ENCODE measurements around the gene CDADC1. TPM values are rescaled to one million over a fixed set of nuclear protein-coding genes. Genes with fewer than 3 reads are reported as not detected.

Gene CDADC1
- polyA plus RNA-seq, 1 of the 3 experiments (the other 2 are of a cell fraction) = 3.5 TPM

DNA sequence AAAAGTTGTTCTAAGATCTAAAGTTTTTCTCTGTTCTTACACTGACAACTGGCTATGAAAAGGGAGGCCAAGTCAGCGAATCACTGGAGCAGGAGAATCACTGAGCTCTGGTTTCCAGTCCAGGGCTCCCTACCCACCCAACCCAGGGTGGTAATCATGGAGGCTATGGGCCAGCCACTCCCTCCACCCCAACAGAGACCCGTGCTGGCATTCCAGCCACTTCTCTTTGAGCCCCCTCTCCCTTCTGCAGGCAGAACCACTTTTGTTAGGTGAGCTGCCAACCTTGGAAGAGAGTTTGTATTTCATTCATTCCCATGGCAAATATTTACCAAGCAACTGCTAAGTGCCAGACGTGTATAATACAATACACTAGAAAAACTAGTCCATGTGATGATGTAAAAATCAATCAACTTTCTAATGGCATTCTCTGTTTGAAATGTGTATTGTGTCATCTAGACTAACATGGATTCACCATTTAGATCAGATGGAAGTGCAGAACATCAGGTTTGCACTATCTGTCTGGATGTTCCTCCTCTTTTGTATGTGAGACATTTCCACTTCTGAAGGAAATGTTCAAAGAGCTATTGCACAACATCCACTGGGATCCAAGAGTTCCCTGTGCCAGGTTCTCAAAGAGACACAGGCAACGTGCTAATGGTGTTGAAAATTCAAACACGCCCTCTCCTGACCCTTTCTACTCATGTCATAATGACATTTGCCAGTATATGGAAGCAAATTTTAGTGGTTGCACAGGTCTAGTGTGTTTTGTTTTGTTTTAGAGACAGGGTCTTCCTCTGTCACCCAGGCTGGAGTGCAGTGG lies 22.3 kb upstream of the CDADC1 start:
- H3K4me2 ChIP-seq = no peak overlapping the region
- DNase-seq = no peak
- H4K20me1 ChIP-seq (ENCODE audit: insufficient read depth) = no peaks in the 10 kb centered on the region
- no peak overlapping the region for H3K27ac ChIP-seq (ENCODE audit: low read depth in 2 of 2, low read length in 1 of 2)
- no peaks in the 10 kb centered on the region for H3F3A ChIP-seq (replicated peaks; ENCODE audit: insufficient read depth)
- TF ChIP-seq, protein P1, sequence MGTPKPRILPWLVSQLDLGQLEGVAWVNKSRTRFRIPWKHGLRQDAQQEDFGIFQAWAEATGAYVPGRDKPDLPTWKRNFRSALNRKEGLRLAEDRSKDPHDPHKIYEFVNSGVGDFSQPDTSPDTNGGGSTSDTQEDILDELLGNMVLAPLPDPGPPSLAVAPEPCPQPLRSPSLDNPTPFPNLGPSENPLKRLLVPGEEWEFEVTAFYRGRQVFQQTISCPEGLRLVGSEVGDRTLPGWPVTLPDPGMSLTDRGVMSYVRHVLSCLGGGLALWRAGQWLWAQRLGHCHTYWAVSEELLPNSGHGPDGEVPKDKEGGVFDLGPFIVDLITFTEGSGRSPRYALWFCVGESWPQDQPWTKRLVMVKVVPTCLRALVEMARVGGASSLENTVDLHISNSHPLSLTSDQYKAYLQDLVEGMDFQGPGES (IDR thresholded peaks at IDR 0.05; ENCODE audit: low read depth, low read length) = no peak
- TF ChIP-seq CHD2 (IDR thresholded peaks at IDR 0.05; ENCODE audit: low read length, partially characterized antibody) (no peak), TEAD4 (IDR thresholded peaks at IDR 0.05; ENCODE audit: borderline replicate concordance, insufficient read depth) (no peak), SIN3A (IDR thresholded peaks at IDR 0.05; ENCODE audit: borderline replicate concordance, low read depth, low read length) (no peak)
- peaks cover 33% of the 10 kb centered on the region for H3K27me3 ChIP-seq (ENCODE audit: insufficient read depth)
- H3K36me3 ChIP-seq (replicated peaks in 1 of 2; ENCODE audit: control insufficient read depth in 1 of 2, insufficient read depth in 2 of 2, low read length in 1 of 2) = no peaks in the 10 kb centered on the region
- POLR2A ChIA-PET = no interaction called here
- no peak overlapping the region for H3K9ac ChIP-seq
- H3K4me3 ChIP-seq (ENCODE audit: low read depth in 2 of 2, low read length in 1 of 2) = no peak overlapping the region
- H3K9me2 ChIP-seq = no peaks in the 10 kb centered on the region
- H2AFZ ChIP-seq (ENCODE audit: low read depth) = no peak overlapping the region
- H3K4me1 ChIP-seq (ENCODE audit: control insufficient read depth in 1 of 2, insufficient read depth in 2 of 2, low read depth in 1 of 2, low read length in 1 of 2) = peaks cover 0 to 1% of the 10 kb centered on the region in 2 experiments; a peak in 1 of 4 replicates
- CTCF ChIA-PET = interaction anchor here (0.7 to 1.4 kb wide), 2 partner anchors 23 to 56 kb away, joined by 3 to 4 read pairs; partner anchors contain the start of gene CDADC1
- no peaks in the 10 kb centered on the region for H3K9me3 ChIP-seq
- 64% methylated on average over 4 of the region's 5 CpGs for WGBS (ENCODE audit: low lambda C conversion rate)
- H3K79me2 ChIP-seq (ENCODE audit: insufficient read depth) = no peaks in the 10 kb centered on the region

DNA sequence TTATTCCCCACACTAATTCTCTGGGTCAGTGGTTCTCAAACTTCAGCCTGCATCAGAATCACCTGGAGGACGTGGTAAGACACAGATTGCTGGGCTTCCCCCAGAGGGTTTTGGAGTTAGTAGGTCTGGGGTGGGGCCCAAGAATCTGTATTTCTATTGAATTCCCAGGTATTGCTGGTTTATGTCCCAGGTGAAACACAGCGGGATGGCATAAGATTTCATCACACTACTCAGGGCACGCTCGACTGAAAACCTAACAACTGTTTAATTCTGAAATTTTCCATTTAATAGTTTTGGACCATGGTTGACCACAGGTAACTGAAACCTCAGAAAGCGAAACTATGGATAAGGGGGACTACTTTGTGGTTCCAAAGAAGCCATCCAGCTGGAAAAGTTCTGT lies 21.1 kb upstream of the CDADC1 start:
- 68% methylated on average over 5 of the region's 5 CpGs for WGBS (ENCODE audit: low lambda C conversion rate)
- no peaks in the 10 kb centered on the region for H3K4me1 ChIP-seq (ENCODE audit: control insufficient read depth in 1 of 2, insufficient read depth in 2 of 2, low read depth in 1 of 2, low read length in 1 of 2)
- H3K79me2 ChIP-seq (ENCODE audit: insufficient read depth) = no peaks in the 10 kb centered on the region
- H3K27me3 ChIP-seq (ENCODE audit: insufficient read depth) = peaks cover 21% of the 10 kb centered on the region
- no peak overlapping the region for H3K4me3 ChIP-seq (ENCODE audit: low read depth in 2 of 2, low read length in 1 of 2)
- H2AFZ ChIP-seq (ENCODE audit: low read depth) = no peak overlapping the region
- H3F3A ChIP-seq (replicated peaks; ENCODE audit: insufficient read depth) = no peaks in the 10 kb centered on the region
- POLR2A ChIA-PET = no interaction called here
- no peaks in the 10 kb centered on the region for H4K20me1 ChIP-seq (ENCODE audit: insufficient read depth)
- H3K9me3 ChIP-seq = no peaks in the 10 kb centered on the region
- no peaks in the 10 kb centered on the region for H3K9me2 ChIP-seq
- H3K9ac ChIP-seq = no peak overlapping the region
- H3K36me3 ChIP-seq (replicated peaks in 1 of 2; ENCODE audit: control insufficient read depth in 1 of 2, insufficient read depth in 2 of 2, low read length in 1 of 2) = no peaks in the 10 kb centered on the region
- no peak overlapping the region for H3K4me2 ChIP-seq
- H3K27ac ChIP-seq (ENCODE audit: low read depth in 2 of 2, low read length in 1 of 2) = no peak overlapping the region
- CTCF ChIA-PET = interaction anchor here (0.9 kb wide), 1 partner anchor 54 kb away, joined by 3 read pairs; no protein-coding TSS in a partner anchor
- DNase-seq = no peak
- TF ChIP-seq, protein P2, sequence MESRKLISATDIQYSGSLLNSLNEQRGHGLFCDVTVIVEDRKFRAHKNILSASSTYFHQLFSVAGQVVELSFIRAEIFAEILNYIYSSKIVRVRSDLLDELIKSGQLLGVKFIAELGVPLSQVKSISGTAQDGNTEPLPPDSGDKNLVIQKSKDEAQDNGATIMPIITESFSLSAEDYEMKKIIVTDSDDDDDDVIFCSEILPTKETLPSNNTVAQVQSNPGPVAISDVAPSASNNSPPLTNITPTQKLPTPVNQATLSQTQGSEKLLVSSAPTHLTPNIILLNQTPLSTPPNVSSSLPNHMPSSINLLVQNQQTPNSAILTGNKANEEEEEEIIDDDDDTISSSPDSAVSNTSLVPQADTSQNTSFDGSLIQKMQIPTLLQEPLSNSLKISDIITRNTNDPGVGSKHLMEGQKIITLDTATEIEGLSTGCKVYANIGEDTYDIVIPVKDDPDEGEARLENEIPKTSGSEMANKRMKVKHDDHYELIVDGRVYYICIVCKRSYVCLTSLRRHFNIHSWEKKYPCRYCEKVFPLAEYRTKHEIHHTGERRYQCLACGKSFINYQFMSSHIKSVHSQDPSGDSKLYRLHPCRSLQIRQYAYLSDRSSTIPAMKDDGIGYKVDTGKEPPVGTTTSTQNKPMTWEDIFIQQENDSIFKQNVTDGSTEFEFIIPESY (IDR thresholded peaks at IDR 0.05; ENCODE audit: borderline replicate concordance, low read depth) = no peak
- TF ChIP-seq MXI1 (IDR thresholded peaks at IDR 0.05; ENCODE audit: low read depth, low read length) (no peak), SIN3A (IDR thresholded peaks at IDR 0.05; ENCODE audit: borderline replicate concordance, low read depth, low read length) (no peak), TCF12 (IDR thresholded peaks at IDR 0.05) (no peak), RCOR1 (IDR thresholded peaks at IDR 0.05; ENCODE audit: low read length) (no peak), CHD2 (IDR thresholded peaks at IDR 0.05; ENCODE audit: low read length, partially characterized antibody) (no peak), RAD21 (IDR thresholded peaks at IDR 0.05; ENCODE audit: low read length) (no peak), JUND (IDR thresholded peaks at IDR 0.05) (no peak), YY1 (IDR thresholded peaks at IDR 0.05; ENCODE audit: low read depth) (no peak), EP300 (IDR thresholded peaks at IDR 0.05; ENCODE audit: borderline replicate concordance in 1 of 2, low read depth in 1 of 2, low read length in 1 of 2) (no peak), TEAD4 (IDR thresholded peaks at IDR 0.05; ENCODE audit: borderline replicate concordance, insufficient read depth) (no peak), ELF1 (IDR thresholded peaks at IDR 0.05) (no peak), SMC3 (IDR thresholded peaks at IDR 0.05; ENCODE audit: low read depth, low read length) (no peak), FOSL2 (IDR thresholded peaks at IDR 0.05; ENCODE audit: borderline replicate concordance, low read depth) (no peak), GATA2 (CRISPR knock-in tag; IDR thresholded peaks at IDR 0.05) (no peak)
- TF ChIP-seq, protein P3, sequence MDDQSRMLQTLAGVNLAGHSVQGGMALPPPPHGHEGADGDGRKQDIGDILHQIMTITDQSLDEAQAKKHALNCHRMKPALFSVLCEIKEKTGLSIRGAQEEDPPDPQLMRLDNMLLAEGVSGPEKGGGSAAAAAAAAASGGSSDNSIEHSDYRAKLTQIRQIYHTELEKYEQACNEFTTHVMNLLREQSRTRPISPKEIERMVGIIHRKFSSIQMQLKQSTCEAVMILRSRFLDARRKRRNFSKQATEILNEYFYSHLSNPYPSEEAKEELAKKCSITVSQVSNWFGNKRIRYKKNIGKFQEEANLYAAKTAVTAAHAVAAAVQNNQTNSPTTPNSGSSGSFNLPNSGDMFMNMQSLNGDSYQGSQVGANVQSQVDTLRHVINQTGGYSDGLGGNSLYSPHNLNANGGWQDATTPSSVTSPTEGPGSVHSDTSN (IDR thresholded peaks at IDR 0.05) = no peak
- TF ChIP-seq, protein P4, sequence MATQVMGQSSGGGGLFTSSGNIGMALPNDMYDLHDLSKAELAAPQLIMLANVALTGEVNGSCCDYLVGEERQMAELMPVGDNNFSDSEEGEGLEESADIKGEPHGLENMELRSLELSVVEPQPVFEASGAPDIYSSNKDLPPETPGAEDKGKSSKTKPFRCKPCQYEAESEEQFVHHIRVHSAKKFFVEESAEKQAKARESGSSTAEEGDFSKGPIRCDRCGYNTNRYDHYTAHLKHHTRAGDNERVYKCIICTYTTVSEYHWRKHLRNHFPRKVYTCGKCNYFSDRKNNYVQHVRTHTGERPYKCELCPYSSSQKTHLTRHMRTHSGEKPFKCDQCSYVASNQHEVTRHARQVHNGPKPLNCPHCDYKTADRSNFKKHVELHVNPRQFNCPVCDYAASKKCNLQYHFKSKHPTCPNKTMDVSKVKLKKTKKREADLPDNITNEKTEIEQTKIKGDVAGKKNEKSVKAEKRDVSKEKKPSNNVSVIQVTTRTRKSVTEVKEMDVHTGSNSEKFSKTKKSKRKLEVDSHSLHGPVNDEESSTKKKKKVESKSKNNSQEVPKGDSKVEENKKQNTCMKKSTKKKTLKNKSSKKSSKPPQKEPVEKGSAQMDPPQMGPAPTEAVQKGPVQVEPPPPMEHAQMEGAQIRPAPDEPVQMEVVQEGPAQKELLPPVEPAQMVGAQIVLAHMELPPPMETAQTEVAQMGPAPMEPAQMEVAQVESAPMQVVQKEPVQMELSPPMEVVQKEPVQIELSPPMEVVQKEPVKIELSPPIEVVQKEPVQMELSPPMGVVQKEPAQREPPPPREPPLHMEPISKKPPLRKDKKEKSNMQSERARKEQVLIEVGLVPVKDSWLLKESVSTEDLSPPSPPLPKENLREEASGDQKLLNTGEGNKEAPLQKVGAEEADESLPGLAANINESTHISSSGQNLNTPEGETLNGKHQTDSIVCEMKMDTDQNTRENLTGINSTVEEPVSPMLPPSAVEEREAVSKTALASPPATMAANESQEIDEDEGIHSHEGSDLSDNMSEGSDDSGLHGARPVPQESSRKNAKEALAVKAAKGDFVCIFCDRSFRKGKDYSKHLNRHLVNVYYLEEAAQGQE (IDR thresholded peaks at IDR 0.05; ENCODE audit: low read depth, low read length) = no peak

Measured in SK-N-SH (cell line).